MM.1S (cell line): ENCODE measurements around the gene SRRD.

Source experiments
- DNase-seq: peaks from one replicate; pipeline ENCODE4 v3.0.0-alpha.2; 2015
- H2AFZ ChIP-seq: fragments of 300-600 bp; sonication (generic); 2 replicates; pipeline ENCODE4 v1.6.0; 2016; ENCODE audit warnings: antibody characterized with exemption, low read length
- H3F3A ChIP-seq: fragments of 300-600 bp; sonication (generic); 2 replicates; pipeline ENCODE4 v1.6.1; 2016; ENCODE audit warnings: mild to moderate bottlenecking, antibody characterized with exemption, low read length, moderate library complexity, mixed read lengths; ENCODE audit not compliant: insufficient read depth
- H3K27ac ChIP-seq: fragments of 300-600 bp; sonication (generic); 2 replicates; pipeline ENCODE4 v1.5.1; 2016; ENCODE audit warnings: mild to moderate bottlenecking, low read length
- H3K27me3 ChIP-seq: fragments of 300-600 bp; sonication (generic); replicated peaks from 2 replicates; pipeline ENCODE4 v1.6.0; 2016; ENCODE audit warnings: low read length; ENCODE audit not compliant: insufficient read depth
- H3K36me3 ChIP-seq: fragments of 300-600 bp; sonication (generic); replicated peaks from 2 replicates; pipeline ENCODE4 v1.6.1; 2016; ENCODE audit warnings: mild to moderate bottlenecking, low read length, mixed read lengths; ENCODE audit not compliant: insufficient read depth
- H3K4me1 ChIP-seq: fragments of 300-600 bp; sonication (generic); 2 replicates; pipeline ENCODE4 v1.6.1; 2016; ENCODE audit warnings: low read length, mixed read lengths
- H3K4me2 ChIP-seq: fragments of 300-600 bp; sonication (generic); 2 replicates; pipeline ENCODE4 v1.6.0; 2016; ENCODE audit warnings: low read depth, low read length
- H3K4me3 ChIP-seq: fragments of 300-600 bp; sonication (generic); 2 replicates; pipeline ENCODE4 v1.5.1; 2016; ENCODE audit warnings: low read length, mixed read lengths
- H3K79me2 ChIP-seq: fragments of 300-600 bp; sonication (generic); 2 replicates; pipeline ENCODE4 v1.6.1; 2016; ENCODE audit warnings: mixed run types, low read length, mixed read lengths
- H3K9ac ChIP-seq: fragments of 300-600 bp; sonication (generic); 2 replicates; pipeline ENCODE4 v1.6.1; 2016; ENCODE audit warnings: low read length, mixed read lengths
- H3K9me2 ChIP-seq: fragments of 300-600 bp; sonication (generic); replicated peaks from 2 replicates; pipeline ENCODE4 v1.6.1; 2016; ENCODE audit warnings: mild to moderate bottlenecking, low read length, mixed read lengths; ENCODE audit not compliant: insufficient read depth
- H3K9me3 ChIP-seq: fragments of 300-600 bp; sonication (generic); replicated peaks from 2 replicates; pipeline ENCODE4 v1.6.1; 2016; ENCODE audit warnings: mild to moderate bottlenecking, low read length, mixed read lengths; ENCODE audit not compliant: insufficient read depth
- H4K20me1 ChIP-seq: fragments of 300-600 bp; sonication (generic); 2 replicates; pipeline ENCODE4 v1.6.1; 2016; ENCODE audit warnings: mild to moderate bottlenecking, low read length, moderate library complexity, mixed read lengths; ENCODE audit not compliant: insufficient read depth
- EZH2 ChIP-seq: fragments of 300-600 bp; sonication (generic); optimal IDR thresholded peaks from 2 replicates; pipeline ENCODE3; 2017; ENCODE audit warnings: low read depth, mild to moderate bottlenecking, antibody characterized with exemption, low read length, mixed read lengths
- EZH2phosphoT487 ChIP-seq: fragments of 300-600 bp; sonication (generic); IDR thresholded peaks from 2 replicates; pipeline ENCODE4 v1.6.1; 2018; ENCODE audit warnings: antibody characterized with exemption, low read length
- TF ChIP-seq, protein P1 (sequence below): fragments of 300-600 bp; sonication (generic); IDR thresholded peaks from 2 replicates; pipeline ENCODE4 v1.5.1; 2016; ENCODE audit warnings: antibody characterized with exemption, low read length, mixed read lengths

Gene SRRD

DNA sequence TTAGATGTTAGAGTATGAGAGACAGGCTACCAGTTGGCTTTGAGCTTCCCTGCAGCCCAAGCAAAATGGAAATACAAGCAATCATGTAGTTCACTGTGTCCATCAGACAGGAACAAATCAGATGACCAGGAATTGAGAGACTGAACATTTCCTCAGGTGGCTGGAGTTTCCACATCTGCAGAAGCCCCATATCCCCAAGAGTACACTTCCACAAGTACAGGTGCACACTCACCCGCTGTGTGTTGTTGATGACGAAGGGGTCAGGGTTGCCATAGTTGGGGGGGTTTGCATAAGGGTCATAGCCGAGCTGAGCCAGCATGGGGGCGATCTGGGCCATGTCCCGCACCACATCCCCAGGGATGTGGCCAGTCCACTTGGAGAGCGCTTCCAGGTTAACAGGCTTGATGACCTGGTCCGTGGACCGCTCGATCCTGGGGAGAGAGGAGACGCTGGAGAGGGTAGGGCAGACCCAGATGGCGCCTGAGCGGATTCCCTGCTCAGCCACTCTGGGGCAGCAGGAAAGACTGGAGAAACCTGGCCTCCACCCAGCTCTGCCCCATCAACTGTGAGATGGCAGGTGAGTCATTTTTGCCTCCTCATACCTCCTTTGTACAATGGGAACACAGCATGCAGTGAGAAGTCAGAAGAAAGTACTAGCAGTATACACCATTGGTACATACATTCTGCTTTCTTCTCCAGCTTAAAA is 52.5 kb downstream of the SRRD start:
- TF ChIP-seq, protein P1, sequence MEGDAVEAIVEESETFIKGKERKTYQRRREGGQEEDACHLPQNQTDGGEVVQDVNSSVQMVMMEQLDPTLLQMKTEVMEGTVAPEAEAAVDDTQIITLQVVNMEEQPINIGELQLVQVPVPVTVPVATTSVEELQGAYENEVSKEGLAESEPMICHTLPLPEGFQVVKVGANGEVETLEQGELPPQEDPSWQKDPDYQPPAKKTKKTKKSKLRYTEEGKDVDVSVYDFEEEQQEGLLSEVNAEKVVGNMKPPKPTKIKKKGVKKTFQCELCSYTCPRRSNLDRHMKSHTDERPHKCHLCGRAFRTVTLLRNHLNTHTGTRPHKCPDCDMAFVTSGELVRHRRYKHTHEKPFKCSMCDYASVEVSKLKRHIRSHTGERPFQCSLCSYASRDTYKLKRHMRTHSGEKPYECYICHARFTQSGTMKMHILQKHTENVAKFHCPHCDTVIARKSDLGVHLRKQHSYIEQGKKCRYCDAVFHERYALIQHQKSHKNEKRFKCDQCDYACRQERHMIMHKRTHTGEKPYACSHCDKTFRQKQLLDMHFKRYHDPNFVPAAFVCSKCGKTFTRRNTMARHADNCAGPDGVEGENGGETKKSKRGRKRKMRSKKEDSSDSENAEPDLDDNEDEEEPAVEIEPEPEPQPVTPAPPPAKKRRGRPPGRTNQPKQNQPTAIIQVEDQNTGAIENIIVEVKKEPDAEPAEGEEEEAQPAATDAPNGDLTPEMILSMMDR: no peak
- Histone ChIP-seq H3K36me3 (peaks cover 38% of the 10 kb centered on the region), H3K9ac (no peak overlapping the region), H3K9me3 (no peaks in the 10 kb centered on the region), H4K20me1 (no peaks in the 10 kb centered on the region), H3K27ac (no peak overlapping the region), H3K4me2 (no peak overlapping the region), H3K4me1 (peaks cover 21% of the 10 kb centered on the region), H2AFZ (no peak overlapping the region), H3K27me3 (no peaks in the 10 kb centered on the region), H3K79me2 (peaks cover 88% of the 10 kb centered on the region), H3K4me3 (no peak overlapping the region), H3K9me2 (no peaks in the 10 kb centered on the region), H3F3A (0 out of 2 replicates have a peak, but pooled peaks cover 16% of the 10 kb centered on the region)
- no peak for DNase-seq

DNA sequence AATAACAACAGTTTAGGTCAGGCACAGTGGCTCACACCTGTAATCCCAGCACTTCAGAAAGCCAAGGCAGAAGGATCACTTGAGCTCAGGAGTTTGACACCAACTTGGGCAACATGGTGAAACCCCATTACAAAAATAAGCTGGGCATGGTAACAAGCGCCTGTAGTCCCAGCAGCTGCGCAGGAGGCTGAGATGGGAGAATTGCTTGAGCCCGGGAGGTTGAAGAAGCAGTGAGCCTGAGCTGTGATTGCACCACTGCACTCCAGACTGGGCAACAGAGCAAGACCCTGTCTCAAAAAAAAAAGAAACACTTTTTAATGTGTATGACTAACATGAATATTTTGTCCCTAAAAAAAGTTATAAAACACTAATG is 53.1 kb downstream of the SRRD start:
- Histone ChIP-seq H2AFZ (no peak overlapping the region), H3K79me2 (peaks cover 88% of the 10 kb centered on the region), H3K27me3 (no peaks in the 10 kb centered on the region), H3K9ac (no peak overlapping the region), H3K9me2 (no peaks in the 10 kb centered on the region), H3F3A (0 out of 2 replicates have a peak, but pooled peaks cover 16% of the 10 kb centered on the region), H3K9me3 (no peaks in the 10 kb centered on the region), H3K4me1 (peaks cover 21% of the 10 kb centered on the region), H3K36me3 (peaks cover 36% of the 10 kb centered on the region), H3K4me2 (no peak overlapping the region), H4K20me1 (no peaks in the 10 kb centered on the region), H3K27ac (no peak overlapping the region), H3K4me3 (no peak overlapping the region)
- DNase-seq: no peak
- TF ChIP-seq EZH2phosphoT487 (no peak), EZH2 (no peak)
- TF ChIP-seq, protein P1: no peak

DNA sequence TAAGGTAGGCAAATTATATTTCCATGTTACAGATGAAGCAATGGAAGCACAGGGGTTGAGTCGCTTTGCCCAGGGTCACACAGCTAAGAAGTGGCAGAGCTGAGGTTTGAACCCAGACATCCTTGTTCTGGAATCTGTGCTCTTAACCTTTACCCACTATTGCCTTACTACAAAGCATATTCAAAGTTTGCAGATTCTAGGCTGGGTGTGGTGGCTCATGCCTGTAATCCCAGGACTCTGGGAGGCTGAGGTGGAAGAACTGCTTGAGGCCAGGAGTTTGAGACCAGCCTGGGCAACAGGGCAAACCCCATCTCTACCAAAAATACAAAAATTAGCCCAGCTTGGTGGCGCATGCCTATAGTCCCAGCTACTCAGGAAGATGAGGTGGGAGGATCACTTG is 56.4 kb downstream of the SRRD start:
- Histone ChIP-seq H4K20me1 (no peaks in the 10 kb centered on the region), H3K79me2 (peaks cover 95% of the 10 kb centered on the region), H3K4me2 (no peak overlapping the region), H3K4me3 (no peak overlapping the region), H2AFZ (no peak overlapping the region), H3K4me1 (peaks cover 2% of the 10 kb centered on the region), H3K9ac (no peak overlapping the region), H3K27me3 (no peaks in the 10 kb centered on the region), H3K36me3 (peaks cover 36% of the 10 kb centered on the region), H3K9me2 (no peaks in the 10 kb centered on the region), H3K9me3 (no peaks in the 10 kb centered on the region), H3F3A (0 out of 2 replicates have a peak, but pooled peaks cover 3% of the 10 kb centered on the region), H3K27ac (no peak overlapping the region)
- DNase-seq: no peak
- TF ChIP-seq EZH2phosphoT487: no peak
- TF ChIP-seq, protein P1: no peak
- TF ChIP-seq EZH2: no peak
